Sigmoid colon (tissue), 3 donors: ENCODE measurements around the gene B3GALNT1.

Experiments used
- CTCF ChIP-seq, 4 experiments: fragments of 450-650 bp in 3 of 4; fragments of 200-600 bp in 1 of 4; IDR thresholded peaks; one replicate each; pipeline ENCODE4 v1.5.1; 2016 to 2019; ENCODE audit warnings: antibody characterized with exemption in 4 of 4, mild to moderate bottlenecking in 3 of 4, moderate library complexity in 2 of 4
- POLR2A ChIP-seq, 2 donors: fragments of 450-650 bp; IDR thresholded peaks; one replicate each; pipeline ENCODE4 v1.6.1; 2016; ENCODE audit warnings: antibody characterized with exemption in 2 of 2, mild to moderate bottlenecking in 2 of 2, moderate library complexity in 2 of 2

DNA sequence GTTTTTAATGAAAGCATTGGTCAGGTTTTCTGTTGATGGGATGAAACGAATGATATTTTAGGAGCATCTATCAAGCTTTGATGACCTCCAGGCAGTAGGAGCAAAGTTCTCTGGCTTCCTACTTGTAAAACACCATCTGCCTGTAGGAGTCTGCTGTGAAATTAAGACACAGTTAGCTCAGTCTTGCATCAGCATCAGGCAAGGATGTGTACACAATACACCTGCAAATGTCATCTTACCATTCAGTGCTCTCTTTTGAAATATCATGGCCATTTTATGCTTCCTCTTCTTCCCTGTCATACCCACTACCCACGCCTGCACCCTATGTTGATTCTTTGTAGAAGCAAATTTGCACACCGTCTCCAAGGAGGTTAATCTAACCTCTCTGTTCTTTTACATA, 38.2 kb downstream of the B3GALNT1 start:
- no peak for TF ChIP-seq CTCF (IDR thresholded peaks at IDR 0.05)
- TF ChIP-seq POLR2A (IDR thresholded peaks at IDR 0.05): no peak
